H9 (cell line): ENCODE measurements around the gene GALNT16. TPM values are rescaled to one million over a fixed set of nuclear protein-coding genes. Genes with fewer than 3 reads are reported as not detected.

Source experiments
- DNase-seq: peaks from one replicate; pipeline ENCODE4 v3.0.0-alpha.2; 2017
- H2AFZ ChIP-seq: one replicate; pipeline ENCODE4 v1.6.1; 2013; ENCODE audit warnings: mild to moderate bottlenecking, low read length, control low read depth, moderate library complexity
- H2AK5ac ChIP-seq: 2 replicates; pipeline ENCODE4 v1.6.1; 2013; ENCODE audit warnings: low read length, control low read depth, mixed read lengths; ENCODE audit not compliant: insufficient read length
- H2BK120ac ChIP-seq: one replicate; pipeline ENCODE4 v1.6.1; 2013; ENCODE audit warnings: low read depth, mild to moderate bottlenecking, low read length, control low read depth, inconsistent platforms; ENCODE audit not compliant: poor library complexity, severe bottlenecking
- H2BK12ac ChIP-seq: 2 replicates; pipeline ENCODE4 v1.6.1; 2013; ENCODE audit warnings: low read length, control low read depth, mixed read lengths, low read depth; ENCODE audit not compliant: insufficient read length
- H2BK15ac ChIP-seq: 2 replicates; pipeline ENCODE4 v1.6.1; 2013; ENCODE audit warnings: low read depth, low read length, control low read depth
- H2BK20ac ChIP-seq: one replicate; pipeline ENCODE4 v1.6.1; 2013; ENCODE audit warnings: low read depth, mild to moderate bottlenecking, low read length, control low read depth, inconsistent platforms; ENCODE audit not compliant: poor library complexity, severe bottlenecking
- H2BK5ac ChIP-seq: 2 replicates; pipeline ENCODE4 v1.6.1; 2013; ENCODE audit warnings: low read length, control low read depth, mixed read lengths; ENCODE audit not compliant: insufficient read length
- H3K14ac ChIP-seq: 2 replicates; pipeline ENCODE4 v1.6.1; 2013; ENCODE audit warnings: low read length, control low read depth; ENCODE audit not compliant: insufficient read depth
- H3K18ac ChIP-seq: 2 replicates; pipeline ENCODE4 v1.6.1; 2013; ENCODE audit warnings: low read depth, mild to moderate bottlenecking, mixed read lengths, low read length, control low read depth; ENCODE audit not compliant: insufficient read length
- H3K23ac ChIP-seq: 2 replicates; pipeline ENCODE4 v1.6.1; 2013; ENCODE audit warnings: low read length, control low read depth, mixed read lengths, low read depth; ENCODE audit not compliant: insufficient read length
- H3K23me2 ChIP-seq: 2 replicates; pipeline ENCODE4 v1.6.1; 2013; ENCODE audit warnings: low read depth, mild to moderate bottlenecking, mixed read lengths, low read length, control low read depth; ENCODE audit not compliant: insufficient read length, poor library complexity, severe bottlenecking
- H3K27ac ChIP-seq: 2 replicates; pipeline ENCODE4 v1.5.1; 2013; ENCODE audit warnings: low read length, control low read depth, mixed read lengths, low read depth; ENCODE audit not compliant: insufficient read length
- H3K27me3 ChIP-seq: 2 replicates; pipeline ENCODE4 v1.6.1; 2013; ENCODE audit warnings: low read length, control low read depth, inconsistent platforms; ENCODE audit not compliant: insufficient read depth
- H3K4ac ChIP-seq: 2 replicates; pipeline ENCODE4 v1.6.1; 2013; ENCODE audit warnings: low read depth, mild to moderate bottlenecking, control low read depth, inconsistent platforms, low read length, moderate library complexity
- H3K4me1 ChIP-seq: 2 replicates; pipeline ENCODE4 v1.6.1; 2013; ENCODE audit warnings: low read length, control low read depth, inconsistent platforms; ENCODE audit not compliant: insufficient read depth
- H3K4me2 ChIP-seq: 2 replicates; pipeline ENCODE4 v1.6.1; 2013; ENCODE audit warnings: low read length, control low read depth, mixed read lengths; ENCODE audit not compliant: insufficient read length, insufficient read depth
- H3K56ac ChIP-seq: 2 replicates; pipeline ENCODE4 v1.6.1; 2013; ENCODE audit warnings: low read depth, mild to moderate bottlenecking, mixed read lengths, low read length, control low read depth; ENCODE audit not compliant: insufficient read length
- H3K79me1 ChIP-seq: 2 replicates; pipeline ENCODE4 v1.6.1; 2013; ENCODE audit warnings: low read depth, mild to moderate bottlenecking, moderate library complexity, low read length, control low read depth, inconsistent platforms; ENCODE audit not compliant: insufficient read depth, poor library complexity, severe bottlenecking
- H3K79me2 ChIP-seq: 2 replicates; pipeline ENCODE4 v1.6.1; 2013; ENCODE audit warnings: low read length, control low read depth, inconsistent platforms; ENCODE audit not compliant: insufficient read depth
- H3K9ac ChIP-seq: 2 replicates; pipeline ENCODE4 v1.6.1; 2013; ENCODE audit warnings: low read length, control low read depth, mixed read lengths; ENCODE audit not compliant: insufficient read length; ENCODE audit errors: extremely low read depth
- H3K9me3 ChIP-seq: one replicate; pipeline ENCODE4 v1.6.1; 2013; ENCODE audit warnings: low read depth, low read length, inconsistent platforms; ENCODE audit not compliant: control insufficient read depth
- H3T11ph ChIP-seq: one replicate; pipeline ENCODE4 v1.6.1; 2013; ENCODE audit warnings: mild to moderate bottlenecking, low read length, control low read depth, inconsistent platforms
- H4K20me1 ChIP-seq: one replicate; pipeline ENCODE4 v1.6.1; 2013; ENCODE audit not compliant: control insufficient read depth, insufficient read length, insufficient read depth
- H4K5ac ChIP-seq: 2 replicates; pipeline ENCODE4 v1.6.1; 2013; ENCODE audit warnings: low read depth, mild to moderate bottlenecking, mixed read lengths, low read length, control low read depth; ENCODE audit not compliant: insufficient read length
- H4K8ac ChIP-seq: replicated peaks from 2 replicates; pipeline ENCODE4 v1.6.1; 2013; ENCODE audit warnings: low read length, control low read depth, mixed read lengths, low read depth; ENCODE audit not compliant: insufficient read length
- H4K91ac ChIP-seq: 2 replicates; pipeline ENCODE4 v1.6.1; 2013; ENCODE audit warnings: low read depth, mild to moderate bottlenecking, moderate library complexity, mixed read lengths, low read length, control low read depth; ENCODE audit not compliant: insufficient read length
- H3K27ac Mint-ChIP-seq, 3 experiments: 2 replicates in 2 of 3; 3 replicates in 1 of 3; pipeline ENCODE4 v1.8.0; 2020 to 2021; ENCODE audit warnings: mixed read lengths in 3 of 3, mild to moderate bottlenecking in 1 of 3, moderate library complexity in 1 of 3
- H3K27me3 Mint-ChIP-seq: 2 replicates; pipeline ENCODE4 v1.8.0; 2021; ENCODE audit warnings: low read depth, mild to moderate bottlenecking, moderate library complexity, mixed read lengths
- H3K36me3 Mint-ChIP-seq, 3 experiments: 2 replicates in 2 of 3; 3 replicates in 1 of 3; pipeline ENCODE4 v1.8.0; 2020 to 2021; ENCODE audit warnings: low read depth in 3 of 3, mixed read lengths in 3 of 3; ENCODE audit not compliant: insufficient read depth in 1 of 3
- H3K4me1 Mint-ChIP-seq, 2 experiments: 2 replicates each; pipeline ENCODE4 v1.8.0; 2020; ENCODE audit warnings: mixed read lengths in 2 of 2
- H3K4me3 Mint-ChIP-seq, 2 experiments: 2 replicates in 1 of 2; 3 replicates in 1 of 2; pipeline ENCODE4 v1.8.0; 2020 to 2021; ENCODE audit warnings: mild to moderate bottlenecking in 2 of 2, mixed read lengths in 2 of 2, moderate library complexity in 1 of 2
- H3K9me3 Mint-ChIP-seq, 2 experiments: 2 replicates in 1 of 2; 3 replicates in 1 of 2; pipeline ENCODE4 v1.8.0; 2020; ENCODE audit warnings: mild to moderate bottlenecking in 2 of 2, mixed read lengths in 2 of 2, moderate library complexity in 1 of 2
- CTCF ChIP-seq: fragments of 200-600 bp; sonication (generic); conservative IDR thresholded peaks from 3 replicates; pipeline ENCODE4 v1.8.0; 2021; ENCODE audit warnings: antibody characterized with exemption, mild to moderate bottlenecking
- WGBS: extraction: QIAGEN DNeasy Blood & Tissue Kit; methylation state at CpG from one replicate; pipeline ENCODE4 v1.1.7; 2013; ENCODE audit warnings: missing lambda C conversion rate, low lambda C conversion rate, mixed read lengths; ENCODE audit not compliant: insufficient read length; ENCODE audit errors: extremely low coverage; 5-methylcytosine and 5-hydroxymethylcytosine counted together
- total RNA-seq: library from RNA; stranded (reverse); gene quantifications from 2 replicates; pipeline ENCODE4 v1.2.1, GENCODE V29; 2021

Gene GALNT16
- total RNA-seq, 1 experiment from 2014 or later, result 2.3 TPM

- Histone ChIP-seq H3K4me1 (no peaks in the 10 kb centered on the region; the same call in 1 of the 2 replicates), H2BK20ac (no peak overlapping the region), H4K91ac (no peak overlapping the region), H3K79me2 (no peaks in the 10 kb centered on the region), H3K4ac (no peak overlapping the region), H3K27ac (no peak overlapping the region), H3K4me2 (no peak overlapping the region), H2BK120ac (no peak overlapping the region), H2BK15ac (no peak overlapping the region), H4K8ac (no peak overlapping the region), H3T11ph (no peak overlapping the region), H3K14ac (no peak overlapping the region), H2AFZ (no peak overlapping the region), H3K18ac (no peak overlapping the region), H2BK5ac (no peak overlapping the region), H3K79me1 (no peaks in the 10 kb centered on the region), H3K56ac (no peak overlapping the region), H4K20me1 (no peaks in the 10 kb centered on the region), H2AK5ac (no peak overlapping the region), H3K23ac (no peak overlapping the region), H2BK12ac (no peak overlapping the region), H3K27me3 (peaks cover 2% of the 10 kb centered on the region; the same call in 1 of the 2 replicates), H3K9ac (no peak overlapping the region), H3K9me3 (no peaks in the 10 kb centered on the region), H3K23me2 (no peaks in the 10 kb centered on the region), H4K5ac (no peak overlapping the region)
- no CpG with 5 or more reads among the region's 8 CpGs for WGBS
- no peak for TF ChIP-seq CTCF
- no peak overlapping the region; a peak in 1 of 7 replicates for H3K27ac Mint-ChIP-seq
- H3K4me1 Mint-ChIP-seq, result peaks cover 10 to 14% of the 10 kb centered on the region in 2 experiments
- no peak overlapping the region for H3K4me3 Mint-ChIP-seq
- no peaks in the 10 kb centered on the region for H3K36me3 Mint-ChIP-seq
- no peak for DNase-seq
- no peaks in the 10 kb centered on the region for H3K9me3 Mint-ChIP-seq
- peaks cover 21% of the 10 kb centered on the region for H3K27me3 Mint-ChIP-seq
These were observed 6.8 kb downstream of the GALNT16 start for GRCh38 chr14:69266572-69267345.
